H9 (cell line): ENCODE data around the gene POR. TPM values are rescaled to one million over a fixed set of nuclear protein-coding genes. Genes with fewer than 3 reads are reported as not detected.

Source experiments
- DNase-seq: peaks from one replicate; pipeline ENCODE4 v3.0.0-alpha.2; 2017
- H2AFZ ChIP-seq: one replicate; pipeline ENCODE4 v1.6.1; 2013; ENCODE audit warnings: mild to moderate bottlenecking, low read length, control low read depth, moderate library complexity
- H2AK5ac ChIP-seq: 2 replicates; pipeline ENCODE4 v1.6.1; 2013; ENCODE audit warnings: low read length, control low read depth, mixed read lengths; ENCODE audit not compliant: insufficient read length
- H2BK120ac ChIP-seq: one replicate; pipeline ENCODE4 v1.6.1; 2013; ENCODE audit warnings: low read depth, mild to moderate bottlenecking, low read length, control low read depth, inconsistent platforms; ENCODE audit not compliant: poor library complexity, severe bottlenecking
- H2BK12ac ChIP-seq: 2 replicates; pipeline ENCODE4 v1.6.1; 2013; ENCODE audit warnings: low read length, control low read depth, mixed read lengths, low read depth; ENCODE audit not compliant: insufficient read length
- H2BK15ac ChIP-seq: 2 replicates; pipeline ENCODE4 v1.6.1; 2013; ENCODE audit warnings: low read depth, low read length, control low read depth
- H2BK20ac ChIP-seq: one replicate; pipeline ENCODE4 v1.6.1; 2013; ENCODE audit warnings: low read depth, mild to moderate bottlenecking, low read length, control low read depth, inconsistent platforms; ENCODE audit not compliant: poor library complexity, severe bottlenecking
- H2BK5ac ChIP-seq: 2 replicates; pipeline ENCODE4 v1.6.1; 2013; ENCODE audit warnings: low read length, control low read depth, mixed read lengths; ENCODE audit not compliant: insufficient read length
- H3K14ac ChIP-seq: 2 replicates; pipeline ENCODE4 v1.6.1; 2013; ENCODE audit warnings: low read length, control low read depth; ENCODE audit not compliant: insufficient read depth
- H3K18ac ChIP-seq: 2 replicates; pipeline ENCODE4 v1.6.1; 2013; ENCODE audit warnings: low read depth, mild to moderate bottlenecking, mixed read lengths, low read length, control low read depth; ENCODE audit not compliant: insufficient read length
- H3K23ac ChIP-seq: 2 replicates; pipeline ENCODE4 v1.6.1; 2013; ENCODE audit warnings: low read length, control low read depth, mixed read lengths, low read depth; ENCODE audit not compliant: insufficient read length
- H3K23me2 ChIP-seq: 2 replicates; pipeline ENCODE4 v1.6.1; 2013; ENCODE audit warnings: low read depth, mild to moderate bottlenecking, mixed read lengths, low read length, control low read depth; ENCODE audit not compliant: insufficient read length, poor library complexity, severe bottlenecking
- H3K27ac ChIP-seq: 2 replicates; pipeline ENCODE4 v1.5.1; 2013; ENCODE audit warnings: low read length, control low read depth, mixed read lengths, low read depth; ENCODE audit not compliant: insufficient read length
- H3K27me3 ChIP-seq: 2 replicates; pipeline ENCODE4 v1.6.1; 2013; ENCODE audit warnings: low read length, control low read depth, inconsistent platforms; ENCODE audit not compliant: insufficient read depth
- H3K4ac ChIP-seq: 2 replicates; pipeline ENCODE4 v1.6.1; 2013; ENCODE audit warnings: low read depth, mild to moderate bottlenecking, control low read depth, inconsistent platforms, low read length, moderate library complexity
- H3K4me1 ChIP-seq: 2 replicates; pipeline ENCODE4 v1.6.1; 2013; ENCODE audit warnings: low read length, control low read depth, inconsistent platforms; ENCODE audit not compliant: insufficient read depth
- H3K4me2 ChIP-seq: 2 replicates; pipeline ENCODE4 v1.6.1; 2013; ENCODE audit warnings: low read length, control low read depth, mixed read lengths; ENCODE audit not compliant: insufficient read length, insufficient read depth
- H3K56ac ChIP-seq: 2 replicates; pipeline ENCODE4 v1.6.1; 2013; ENCODE audit warnings: low read depth, mild to moderate bottlenecking, mixed read lengths, low read length, control low read depth; ENCODE audit not compliant: insufficient read length
- H3K79me1 ChIP-seq: 2 replicates; pipeline ENCODE4 v1.6.1; 2013; ENCODE audit warnings: low read depth, mild to moderate bottlenecking, moderate library complexity, low read length, control low read depth, inconsistent platforms; ENCODE audit not compliant: insufficient read depth, poor library complexity, severe bottlenecking
- H3K79me2 ChIP-seq: 2 replicates; pipeline ENCODE4 v1.6.1; 2013; ENCODE audit warnings: low read length, control low read depth, inconsistent platforms; ENCODE audit not compliant: insufficient read depth
- H3K9ac ChIP-seq: 2 replicates; pipeline ENCODE4 v1.6.1; 2013; ENCODE audit warnings: low read length, control low read depth, mixed read lengths; ENCODE audit not compliant: insufficient read length; ENCODE audit errors: extremely low read depth
- H3K9me3 ChIP-seq: one replicate; pipeline ENCODE4 v1.6.1; 2013; ENCODE audit warnings: low read depth, low read length, inconsistent platforms; ENCODE audit not compliant: control insufficient read depth
- H3T11ph ChIP-seq: one replicate; pipeline ENCODE4 v1.6.1; 2013; ENCODE audit warnings: mild to moderate bottlenecking, low read length, control low read depth, inconsistent platforms
- H4K20me1 ChIP-seq: one replicate; pipeline ENCODE4 v1.6.1; 2013; ENCODE audit not compliant: control insufficient read depth, insufficient read length, insufficient read depth
- H4K5ac ChIP-seq: 2 replicates; pipeline ENCODE4 v1.6.1; 2013; ENCODE audit warnings: low read depth, mild to moderate bottlenecking, mixed read lengths, low read length, control low read depth; ENCODE audit not compliant: insufficient read length
- H4K8ac ChIP-seq: replicated peaks from 2 replicates; pipeline ENCODE4 v1.6.1; 2013; ENCODE audit warnings: low read length, control low read depth, mixed read lengths, low read depth; ENCODE audit not compliant: insufficient read length
- H4K91ac ChIP-seq: 2 replicates; pipeline ENCODE4 v1.6.1; 2013; ENCODE audit warnings: low read depth, mild to moderate bottlenecking, moderate library complexity, mixed read lengths, low read length, control low read depth; ENCODE audit not compliant: insufficient read length
- H3K27ac Mint-ChIP-seq, 3 experiments: 2 replicates in 2 of 3; 3 replicates in 1 of 3; pipeline ENCODE4 v1.8.0; 2020 to 2021; ENCODE audit warnings: mixed read lengths in 3 of 3, mild to moderate bottlenecking in 1 of 3, moderate library complexity in 1 of 3
- H3K27me3 Mint-ChIP-seq: 2 replicates; pipeline ENCODE4 v1.8.0; 2021; ENCODE audit warnings: low read depth, mild to moderate bottlenecking, moderate library complexity, mixed read lengths
- H3K36me3 Mint-ChIP-seq, 3 experiments: 2 replicates in 2 of 3; 3 replicates in 1 of 3; pipeline ENCODE4 v1.8.0; 2020 to 2021; ENCODE audit warnings: low read depth in 3 of 3, mixed read lengths in 3 of 3; ENCODE audit not compliant: insufficient read depth in 1 of 3
- H3K4me1 Mint-ChIP-seq, 2 experiments: 2 replicates each; pipeline ENCODE4 v1.8.0; 2020; ENCODE audit warnings: mixed read lengths in 2 of 2
- H3K4me3 Mint-ChIP-seq, 2 experiments: 2 replicates in 1 of 2; 3 replicates in 1 of 2; pipeline ENCODE4 v1.8.0; 2020 to 2021; ENCODE audit warnings: mild to moderate bottlenecking in 2 of 2, mixed read lengths in 2 of 2, moderate library complexity in 1 of 2
- H3K9me3 Mint-ChIP-seq, 2 experiments: 2 replicates in 1 of 2; 3 replicates in 1 of 2; pipeline ENCODE4 v1.8.0; 2020; ENCODE audit warnings: mild to moderate bottlenecking in 2 of 2, mixed read lengths in 2 of 2, moderate library complexity in 1 of 2
- WGBS: extraction: QIAGEN DNeasy Blood & Tissue Kit; methylation state at CpG from one replicate; pipeline ENCODE4 v1.1.7; 2013; ENCODE audit warnings: missing lambda C conversion rate, low lambda C conversion rate, mixed read lengths; ENCODE audit not compliant: insufficient read length; ENCODE audit errors: extremely low coverage; 5-methylcytosine and 5-hydroxymethylcytosine counted together
- total RNA-seq: library from RNA; stranded (reverse); gene quantifications from 2 replicates; pipeline ENCODE4 v1.2.1, GENCODE V29; 2021
- TF ChIP-seq, protein P1 (sequence below): fragments of 200-600 bp; sonication (generic); conservative IDR thresholded peaks from 3 replicates; pipeline ENCODE4 v1.8.0; 2021; ENCODE audit warnings: antibody characterized with exemption, mild to moderate bottlenecking

The POR gene
- total RNA-seq, 1 experiment from 2014 or later = 128 TPM

DNA sequence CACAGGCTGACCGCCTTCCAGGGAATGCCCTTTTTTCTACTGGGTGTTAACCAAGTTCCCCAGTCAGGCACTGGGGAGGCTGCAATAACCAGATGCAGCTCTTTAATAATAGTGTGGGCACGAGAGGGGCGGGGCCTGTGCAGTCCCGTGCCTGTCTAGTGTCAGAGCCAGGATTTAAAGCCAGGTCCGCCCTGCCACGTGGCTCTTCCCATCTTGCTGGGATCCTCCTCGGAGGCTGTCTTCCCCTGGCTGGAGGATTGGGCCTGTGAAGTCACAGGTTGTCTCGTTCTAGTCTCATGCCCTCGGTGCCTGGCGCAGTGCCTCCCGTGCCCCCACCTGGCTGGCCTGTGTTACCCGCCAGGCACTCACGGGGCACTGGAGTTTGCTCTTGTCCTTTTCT is 54.2 kb downstream of the POR start:
- H3K79me2 ChIP-seq = no peaks in the 10 kb centered on the region
- Mint-ChIP-seq H3K27me3 (no peaks in the 10 kb centered on the region; the same call in 1 of the 2 replicates), H3K4me3 (no peak overlapping the region), H3K27ac (peak overlapping the region; percentile 44 to 90 (median 82); a peak in 3 of 7 replicates), H3K4me1 (peaks cover 4 to 11% of the 10 kb centered on the region in 2 experiments; a peak in 3 of 4 replicates), H3K9me3 (no peaks in the 10 kb centered on the region), H3K36me3 (peaks cover 14 to 43% (median 33%) of the 10 kb centered on the region in 3 experiments; a peak in 6 of 7 replicates)
- no peak overlapping the region for H2AK5ac ChIP-seq
- no peak overlapping the region for H2BK120ac ChIP-seq
- no peak overlapping the region for H2AFZ ChIP-seq
- H4K20me1 ChIP-seq = no peaks in the 10 kb centered on the region
- no peak overlapping the region for H4K91ac ChIP-seq
- no peaks in the 10 kb centered on the region for H3K79me1 ChIP-seq
- TF ChIP-seq, protein P1, sequence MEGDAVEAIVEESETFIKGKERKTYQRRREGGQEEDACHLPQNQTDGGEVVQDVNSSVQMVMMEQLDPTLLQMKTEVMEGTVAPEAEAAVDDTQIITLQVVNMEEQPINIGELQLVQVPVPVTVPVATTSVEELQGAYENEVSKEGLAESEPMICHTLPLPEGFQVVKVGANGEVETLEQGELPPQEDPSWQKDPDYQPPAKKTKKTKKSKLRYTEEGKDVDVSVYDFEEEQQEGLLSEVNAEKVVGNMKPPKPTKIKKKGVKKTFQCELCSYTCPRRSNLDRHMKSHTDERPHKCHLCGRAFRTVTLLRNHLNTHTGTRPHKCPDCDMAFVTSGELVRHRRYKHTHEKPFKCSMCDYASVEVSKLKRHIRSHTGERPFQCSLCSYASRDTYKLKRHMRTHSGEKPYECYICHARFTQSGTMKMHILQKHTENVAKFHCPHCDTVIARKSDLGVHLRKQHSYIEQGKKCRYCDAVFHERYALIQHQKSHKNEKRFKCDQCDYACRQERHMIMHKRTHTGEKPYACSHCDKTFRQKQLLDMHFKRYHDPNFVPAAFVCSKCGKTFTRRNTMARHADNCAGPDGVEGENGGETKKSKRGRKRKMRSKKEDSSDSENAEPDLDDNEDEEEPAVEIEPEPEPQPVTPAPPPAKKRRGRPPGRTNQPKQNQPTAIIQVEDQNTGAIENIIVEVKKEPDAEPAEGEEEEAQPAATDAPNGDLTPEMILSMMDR = no peak
- no peak overlapping the region for H3K27ac ChIP-seq
- H3K18ac ChIP-seq = no peak overlapping the region
- H3K4me2 ChIP-seq = no peak overlapping the region
- H3K27me3 ChIP-seq = no peaks in the 10 kb centered on the region
- H3K14ac ChIP-seq = no peak overlapping the region
- H3K4ac ChIP-seq = no peak overlapping the region
- H3K56ac ChIP-seq = no peak overlapping the region
- H3K23ac ChIP-seq = no peak overlapping the region
- H3K23me2 ChIP-seq = no peaks in the 10 kb centered on the region
- no peaks in the 10 kb centered on the region for H3K4me1 ChIP-seq
- no peaks in the 10 kb centered on the region for H3K9me3 ChIP-seq
- no peak overlapping the region for H3T11ph ChIP-seq
- no peak overlapping the region for H3K9ac ChIP-seq
- H2BK20ac ChIP-seq = no peak overlapping the region
- H2BK15ac ChIP-seq = no peak overlapping the region
- no peak overlapping the region for H4K5ac ChIP-seq
- no CpG with 5 or more reads among the region's 13 CpGs for WGBS
- no peak overlapping the region for H2BK5ac ChIP-seq
- no peak overlapping the region for H4K8ac ChIP-seq
- H2BK12ac ChIP-seq = no peak overlapping the region
- no peak for DNase-seq
